Loucy (cell line): ENCODE data around the gene KAT8.

ENCODE experiments used
- H2AFZ ChIP-seq: fragments of 200-600 bp; sonication (generic); 2 replicates; pipeline ENCODE4 v1.6.0; 2016; ENCODE audit warnings: antibody characterized with exemption, mild to moderate bottlenecking, low read length, moderate library complexity
- H3F3A ChIP-seq: fragments of 200-600 bp; 2 replicates; pipeline ENCODE4 v1.6.0; 2016; ENCODE audit warnings: antibody characterized with exemption, low read depth, mild to moderate bottlenecking
- H3K27me3 ChIP-seq: fragments of 200-600 bp; sonication (generic); 2 replicates; pipeline ENCODE4 v1.6.1; 2014; ENCODE audit warnings: low read length, mild to moderate bottlenecking; ENCODE audit not compliant: insufficient read depth, poor library complexity, severe bottlenecking
- H3K36me3 ChIP-seq: fragments of 200-600 bp; sonication (generic); 2 replicates; pipeline ENCODE4 v1.6.1; 2016; ENCODE audit warnings: low read length; ENCODE audit not compliant: insufficient read depth
- H3K4me1 ChIP-seq: fragments of 200-600 bp; sonication (generic); 2 replicates; pipeline ENCODE4 v1.5.1; 2014; ENCODE audit warnings: low read length, mild to moderate bottlenecking; ENCODE audit not compliant: insufficient read depth, poor library complexity, severe bottlenecking
- H3K4me2 ChIP-seq: fragments of 200-600 bp; sonication (generic); 2 replicates; pipeline ENCODE4 v1.6.0; 2014; ENCODE audit warnings: antibody characterized with exemption, low read length, low read depth, mild to moderate bottlenecking; ENCODE audit not compliant: poor library complexity, severe bottlenecking
- H3K4me3 ChIP-seq: fragments of 200-600 bp; sonication (generic); 2 replicates; pipeline ENCODE4 v1.5.1; 2014; ENCODE audit warnings: low read length, mild to moderate bottlenecking, mixed read lengths; ENCODE audit not compliant: poor library complexity, severe bottlenecking
- H3K79me2 ChIP-seq: fragments of 200-600 bp; sonication (generic); 2 replicates; pipeline ENCODE4 v1.6.1; 2014; ENCODE audit warnings: low read length; ENCODE audit not compliant: insufficient read depth
- H3K9ac ChIP-seq: fragments of 200-600 bp; sonication (generic); 2 replicates; pipeline ENCODE4 v1.6.0; 2014; ENCODE audit warnings: mild to moderate bottlenecking, low read depth, low read length, moderate library complexity; ENCODE audit not compliant: poor library complexity, severe bottlenecking
- H3K9me2 ChIP-seq: fragments of 200-600 bp; sonication (generic); replicated peaks from 2 replicates; pipeline ENCODE4 v1.6.1; 2016; ENCODE audit warnings: low read depth, low read length, mixed read lengths
- H3K9me3 ChIP-seq: fragments of 200-600 bp; sonication (generic); 2 replicates; pipeline ENCODE4 v1.6.1; 2014; ENCODE audit warnings: mild to moderate bottlenecking, antibody characterized with exemption, low read length, low read depth; ENCODE audit not compliant: insufficient read depth
- H4K20me1 ChIP-seq: fragments of 200-600 bp; sonication (generic); 2 replicates; pipeline ENCODE4 v1.6.0; 2014; ENCODE audit warnings: antibody characterized with exemption, low read length, mild to moderate bottlenecking; ENCODE audit not compliant: insufficient read depth, poor library complexity, severe bottlenecking
- CTCF ChIP-seq: fragments of 200-600 bp; sonication (generic); conservative IDR thresholded peaks from 2 replicates; pipeline ENCODE4 v1.5.1; 2014; ENCODE audit warnings: mild to moderate bottlenecking, antibody characterized with exemption, low read length
- EZH2phosphoT487 ChIP-seq: fragments of 200-600 bp; IDR thresholded peaks from 2 replicates; pipeline ENCODE4 v1.6.1; 2018; ENCODE audit warnings: antibody characterized with exemption, mild to moderate bottlenecking, moderate library complexity, borderline replicate concordance

The KAT8 gene

GRCh38 chr16:31130899-31131298 lies 13.4 kb downstream of the KAT8 start:
- H3K79me2 ChIP-seq = no peaks in the 10 kb centered on the region
- no peaks in the 10 kb centered on the region for H3K4me1 ChIP-seq
- no peaks in the 10 kb centered on the region for H3F3A ChIP-seq
- no peak overlapping the region for H3K9ac ChIP-seq
- TF ChIP-seq EZH2phosphoT487 (no peak), CTCF (no peak)
- no peaks in the 10 kb centered on the region for H3K9me2 ChIP-seq
- H4K20me1 ChIP-seq = no peaks in the 10 kb centered on the region
- H3K27me3 ChIP-seq = no peaks in the 10 kb centered on the region
- H3K36me3 ChIP-seq = no peaks in the 10 kb centered on the region
- H3K4me3 ChIP-seq = no peak overlapping the region
- no peaks in the 10 kb centered on the region for H3K9me3 ChIP-seq
- H2AFZ ChIP-seq = no peak overlapping the region
- no peak overlapping the region for H3K4me2 ChIP-seq

GRCh38 chr16:31131416-31131815 lies 14.0 kb downstream of the KAT8 start:
- Histone ChIP-seq H3K4me2 (no peak overlapping the region), H3K4me3 (no peak overlapping the region), H3K79me2 (no peaks in the 10 kb centered on the region), H3K9ac (no peak overlapping the region), H3K36me3 (no peaks in the 10 kb centered on the region), H4K20me1 (no peaks in the 10 kb centered on the region), H3K27me3 (no peaks in the 10 kb centered on the region), H3K9me2 (no peaks in the 10 kb centered on the region), H3K4me1 (no peaks in the 10 kb centered on the region), H3F3A (no peaks in the 10 kb centered on the region), H2AFZ (no peak overlapping the region), H3K9me3 (no peaks in the 10 kb centered on the region)
- no peak for TF ChIP-seq EZH2phosphoT487
- TF ChIP-seq CTCF = no peak

GRCh38 chr16:31131841-31132271 lies 14.4 kb downstream of the KAT8 start:
- Histone ChIP-seq H3K4me3 (no peak overlapping the region), H3K4me2 (no peak overlapping the region), H4K20me1 (no peaks in the 10 kb centered on the region), H3K79me2 (no peaks in the 10 kb centered on the region), H3K36me3 (no peaks in the 10 kb centered on the region), H3K9ac (no peak overlapping the region), H3K9me3 (no peaks in the 10 kb centered on the region), H2AFZ (no peak overlapping the region), H3F3A (no peaks in the 10 kb centered on the region), H3K9me2 (no peaks in the 10 kb centered on the region), H3K27me3 (no peaks in the 10 kb centered on the region), H3K4me1 (no peaks in the 10 kb centered on the region)
- no peak for TF ChIP-seq EZH2phosphoT487
- no peak for TF ChIP-seq CTCF
